SK-N-SH (cell line): ENCODE results near the gene TYW1. TPM values are rescaled to one million over a fixed set of nuclear protein-coding genes. Genes with fewer than 3 reads are reported as not detected.
"Not testable (repeated sequence)": the region's sequence is repeated elsewhere in the genome, so short reads cannot be mapped to it uniquely, and the experiment has no call there.

Source experiments
- CTCF ChIA-PET: fragments of 300-600, 350-600 bp; formaldehyde crosslinking; extraction: SDS; loops from one replicate; lab custom pipeline; 2021; lab: Yijun Ruan, JAX
- POLR2A ChIA-PET: fragments of 350-600 bp; sonication (Branson Sonifier 250); formaldehyde crosslinking; extraction: SDS; loops from one replicate; lab custom pipeline; 2020; ENCODE audit warnings: antibody characterized with exemption, inconsistent platforms; lab: Yijun Ruan, JAX
- DNase-seq: peaks from one replicate; pipeline ENCODE4 v3.0.0; 2012
- H2AFZ ChIP-seq: fragments of 200-600 bp; sonication (generic); 2 replicates; pipeline ENCODE4 v1.8.1; 2016; ENCODE audit warnings: antibody characterized with exemption, mild to moderate bottlenecking, low read depth
- H3F3A ChIP-seq: fragments of 200-600 bp; sonication (generic); replicated peaks from 2 replicates; pipeline ENCODE3; 2016; ENCODE audit warnings: antibody characterized with exemption, mild to moderate bottlenecking; ENCODE audit not compliant: insufficient read depth
- H3K27ac ChIP-seq, 2 experiments: fragments of 200-500 bp in 1 of 2; fragments of 200-600 bp in 1 of 2; sonication (Bioruptor generic) in 1 of 2; sonication (generic), shearing (Covaris generic) in 1 of 2; 2 replicates each; pipeline versions ENCODE4 v1.5.1 to v1.6.1; 2014 to 2016; ENCODE audit warnings: low read depth in 2 of 2, inconsistent platforms in 1 of 2, low read length in 1 of 2, mild to moderate bottlenecking in 1 of 2, mixed read lengths in 1 of 2
- H3K27me3 ChIP-seq: fragments of 200-600 bp; sonication (generic), shearing (Covaris generic); 2 replicates; pipeline ENCODE4 v1.6.1; 2016; ENCODE audit warnings: mixed run types; ENCODE audit not compliant: insufficient read depth
- H3K36me3 ChIP-seq, 2 experiments: fragments of 200-500 bp in 1 of 2; fragments of 200-600 bp in 1 of 2; sonication (Bioruptor generic) in 1 of 2; sonication (generic) in 1 of 2; replicated peaks in 1 of 2; 2 replicates each; pipeline versions ENCODE3 to v1.5.1; 2014 to 2016; ENCODE audit warnings: low read length in 1 of 2, mild to moderate bottlenecking in 1 of 2; ENCODE audit not compliant: insufficient read depth in 2 of 2, control insufficient read depth in 1 of 2
- H3K4me1 ChIP-seq, 2 experiments: fragments of 200-500 bp in 1 of 2; fragments of 200-600 bp in 1 of 2; sonication (Bioruptor generic) in 1 of 2; sonication (generic), shearing (Covaris generic) in 1 of 2; 2 replicates each; pipeline versions ENCODE4 v1.5.1 to v1.6.1; 2014 to 2016; ENCODE audit warnings: low read depth in 1 of 2, low read length in 1 of 2, mixed run types in 1 of 2; ENCODE audit not compliant: insufficient read depth in 2 of 2, control insufficient read depth in 1 of 2
- H3K4me2 ChIP-seq: fragments of 200-600 bp; sonication (generic), shearing (Covaris generic); 2 replicates; pipeline ENCODE4 v1.6.1; 2017; ENCODE audit warnings: mixed run types
- H3K4me3 ChIP-seq, 2 experiments: fragments of 200-500 bp in 1 of 2; fragments of 200-600 bp in 1 of 2; sonication (Bioruptor generic) in 1 of 2; sonication (generic), shearing (Covaris generic) in 1 of 2; 2 replicates each; pipeline versions ENCODE4 v1.5.1 to v1.8.1; 2014 to 2016; ENCODE audit warnings: low read depth in 2 of 2, inconsistent platforms in 1 of 2, low read length in 1 of 2, mild to moderate bottlenecking in 1 of 2, mixed read lengths in 1 of 2, moderate library complexity in 1 of 2
- H3K79me2 ChIP-seq: fragments of 200-600 bp; sonication (generic); 2 replicates; pipeline ENCODE4 v1.8.1; 2017; ENCODE audit warnings: mild to moderate bottlenecking; ENCODE audit not compliant: insufficient read depth
- H3K9ac ChIP-seq: fragments of 200-600 bp; sonication (generic); 2 replicates; pipeline ENCODE4 v1.6.1; 2017; ENCODE audit warnings: mixed run types
- H3K9me2 ChIP-seq: fragments of 200-600 bp; sonication (generic); 2 replicates; pipeline ENCODE4 v1.6.1; 2017; ENCODE audit warnings: mixed run types
- H3K9me3 ChIP-seq: fragments of 200-600 bp; sonication (generic); 2 replicates; pipeline ENCODE4 v1.6.1; 2017; ENCODE audit warnings: mixed run types, mild to moderate bottlenecking, moderate library complexity
- H4K20me1 ChIP-seq: fragments of 200-600 bp; sonication (generic); 2 replicates; pipeline ENCODE4 v1.6.1; 2017; ENCODE audit warnings: mild to moderate bottlenecking, mixed run types; ENCODE audit not compliant: insufficient read depth
- CHD2 ChIP-seq: fragments of 150-350 bp; IDR thresholded peaks from 2 replicates; pipeline ENCODE4 v1.6.1; 2018; ENCODE audit warnings: low read length; ENCODE audit not compliant: partially characterized antibody
- ELF1 ChIP-seq: IDR thresholded peaks from 2 replicates; pipeline ENCODE4 v1.4.0; 2012
- GABPA ChIP-seq: IDR thresholded peaks from 2 replicates; pipeline ENCODE4 v1.4.0; 2012; ENCODE audit warnings: low read depth, mild to moderate bottlenecking
- IRF3 ChIP-seq: fragments of 150-350 bp; IDR thresholded peaks from 2 replicates; pipeline ENCODE4 v1.6.1; 2016; ENCODE audit warnings: mild to moderate bottlenecking, low read depth, low read length
- MAX ChIP-seq: IDR thresholded peaks from 2 replicates; pipeline ENCODE4 v1.4.0; 2012; ENCODE audit warnings: low read depth
- MXI1 ChIP-seq: IDR thresholded peaks from 2 replicates; pipeline ENCODE4 v1.6.1; 2012; ENCODE audit warnings: mild to moderate bottlenecking, low read depth, low read length, improper control_type of control experiment
- PBX3 ChIP-seq: IDR thresholded peaks from 2 replicates; pipeline ENCODE4; 2012
- POLR2AphosphoS5 ChIP-seq: IDR thresholded peaks from 2 replicates; pipeline ENCODE4 v1.6.1; 2012; ENCODE audit warnings: low read depth, low read length
- RFX5 ChIP-seq: IDR thresholded peaks from 2 replicates; pipeline ENCODE4 v1.6.1; 2012; ENCODE audit warnings: mild to moderate bottlenecking, improper control_type of control experiment, low read length
- TAF1 ChIP-seq: IDR thresholded peaks from 2 replicates; pipeline ENCODE4 v1.6.1; 2012; ENCODE audit warnings: low read depth, mild to moderate bottlenecking, low read length, moderate library complexity, borderline replicate concordance
- YY1 ChIP-seq: IDR thresholded peaks from 2 replicates; pipeline ENCODE4 v1.4.0; 2012; ENCODE audit warnings: low read depth, mild to moderate bottlenecking
- ZBTB33 ChIP-seq: IDR thresholded peaks from 2 replicates; pipeline ENCODE4 v1.4.0; 2012; ENCODE audit warnings: low read depth, borderline replicate concordance
- WGBS: methylation state at CpG from one replicate; pipeline ENCODE4 v1.1.6; 2017; ENCODE audit warnings: low lambda C conversion rate; 5-methylcytosine and 5-hydroxymethylcytosine counted together
- polyA plus RNA-seq, 3 experiments: library from polyadenylated mRNA; depleted of rRNA; stranded (reverse); fragments of >200 nt; gene quantifications; 2 replicates each; pipeline ENCODE4 v1.2.3, GENCODE V29; 2012

TYW1 gene
- 15.0 and 20.8 TPM in 2 replicates for polyA plus RNA-seq (2012; rRNA removed)
- polyA plus RNA-seq (2012; cell fraction: cytosol; rRNA removed), result 19.9 and 20.2 TPM in 2 replicates
- polyA plus RNA-seq (2012; cell fraction: nucleus; rRNA removed), result 13.9 and 20.2 TPM in 2 replicates

GRCh38 chr7:66996444-66997191 lies at the start of gene TYW1:
TYW1 (plus strand) TSS chr7:66996833; CDS start chr7:66996979, 146 bp downstream.
- under 1% methylated on average over 40 of the region's 44 CpGs for WGBS
- Histone ChIP-seq H3K4me2 (peak within 1 kb of the TSS; percentile 71), H3K4me3 (peak within 1 kb of the TSS; percentile 82 to 84), H2AFZ (peak within 1 kb of the TSS; percentile 98), H3K36me3 (peaks cover 16 to 22% of the 10 kb centered on the region in 2 experiments), H3K79me2 (peaks cover 50% of the 10 kb centered on the region), H3F3A (peaks cover 26% of the 10 kb centered on the region), H3K9ac (peak within 1 kb of the TSS; percentile 73), H3K27ac (peak within 1 kb of the TSS; percentile 74 to 86)
- H3K27me3 ChIP-seq, H3K9me3 ChIP-seq, CTCF ChIA-PET, POLR2A ChIA-PET, H3K4me1 ChIP-seq, H3K9me2 ChIP-seq, H4K20me1 ChIP-seq: not testable (repeated sequence)
- TF ChIP-seq YY1 (peak; percentile 96), ELF1 (peak; percentile 70), TAF1 (peak; percentile 74), CHD2 (peak; percentile 95), RFX5 (peak; percentile 60; the same call in 1 of the 2 replicates), ZBTB33 (peak; percentile 72; the same call in 1 of the 2 replicates), IRF3 (peak; percentile 56; the same call in 1 of the 2 replicates), POLR2AphosphoS5 (peak; percentile 81), PBX3 (peak; percentile 99), GABPA (peak; percentile 74), MXI1 (peak; percentile 97), MAX (peak; percentile 66)
- peak; percentile 82 for DNase-seq
